Activated CD8-positive, alpha-beta memory T cell treated with anti-CD3 and anti-CD28 coated beads for 4 hours (primary cell): ENCODE results near the gene COL6A1.

Source experiments
- DNase-seq, 2 donors: peaks; one replicate each; pipeline ENCODE4 v3.0.0-alpha.2; 2020; ENCODE audit warnings: low read depth in 2 of 2

COL6A1 gene

GRCh38 chr21:45981151-45982091 lies at the start of gene COL6A1:
TSS of gene COL6A1 (plus strand) at chr21:45981770. CDS start at chr21:45981851, 81 bp downstream.
- DNase-seq, result peak in 1 of 2 donors; percentile 34

- DNase-seq, result no peak
Observed at GRCh38 chr21:45932922-45933502, 48.6 kb upstream of the COL6A1 start.

GRCh38 chr21:45934085-45934484 lies 47.5 kb upstream of the COL6A1 start:
- DNase-seq, result no peak

- DNase-seq, result no peak
Observed at GRCh38 chr21:45934554-45934953, 47.0 kb upstream of the COL6A1 start.

- no peak for DNase-seq
Observed at GRCh38 chr21:45935628-45936027, 45.9 kb upstream of the COL6A1 start.

- no peak for DNase-seq
Observed at GRCh38 chr21:45937721-45938452, 43.7 kb upstream of the COL6A1 start.

- DNase-seq, result no peak
Observed at GRCh38 chr21:45938453-45938755, 43.2 kb upstream of the COL6A1 start.

GRCh38 chr21:45938811-45939520 lies 42.6 kb upstream of the COL6A1 start:
- no peak for DNase-seq

- no peak for DNase-seq
Observed at GRCh38 chr21:45939521-45940045, 42.0 kb upstream of the COL6A1 start.

- no peak for DNase-seq
Observed at GRCh38 chr21:45940091-45940490, 41.5 kb upstream of the COL6A1 start.

- DNase-seq, result no peak
Observed at GRCh38 chr21:45940621-45941337, 40.8 kb upstream of the COL6A1 start.

GRCh38 chr21:45941338-45941710 lies 40.2 kb upstream of the COL6A1 start:
- DNase-seq, result no peak

GRCh38 chr21:45941717-45942546 lies 39.6 kb upstream of the COL6A1 start:
- DNase-seq, result no peak

GRCh38 chr21:45942755-45943629 lies 38.6 kb upstream of the COL6A1 start:
- DNase-seq, result no peak

GRCh38 chr21:45943630-45944540 lies 37.7 kb upstream of the COL6A1 start:
- no peak for DNase-seq

- no peak for DNase-seq
Observed at GRCh38 chr21:45944601-45945000, 37.0 kb upstream of the COL6A1 start.

- no peak for DNase-seq
Observed at GRCh38 chr21:45945066-45945867, 36.3 kb upstream of the COL6A1 start.
